Heart left ventricle (tissue), 13 donors: Measurements from ENCODE around the gene KRT7.

ENCODE experiments used
- POLR2A ChIP-seq, 2 donors: fragments of 450-650 bp; IDR thresholded peaks; one replicate each; pipeline ENCODE4 v1.6.1; 2017; ENCODE audit warnings: antibody characterized with exemption in 2 of 2, mild to moderate bottlenecking in 2 of 2, moderate library complexity in 2 of 2
- TF ChIP-seq, protein P1 (sequence below), 12 donors: fragments of 200-600 bp; sonication (generic) in 4 of 12; IDR thresholded peaks; one replicate each; pipeline versions ENCODE4 v1.5.0 to v1.8.0; 2018 to 2022; ENCODE audit warnings: antibody characterized with exemption in 12 of 12, mild to moderate bottlenecking in 5 of 12
- donor health status: ischemic (EF 13 %, LVEDD 7.1; RV severe dilation, severe dysfunction).
- donor health status: DM: no; HTN: yes; CAD: no.
- donor health status: DM: no; HTN: no; CAD: no.
- donor health status: ischemic (EF 25% LVEDD 6.9; RV normal size, moderate dysfunction).
- donor health status: ischemic (EF 25% LVEDD 5.7; RV mildly dilated, moderate dysfunction).
- donor health status: ischemic (EF 35%, LVEDD 5.7; RV mildly dilated, moderate dysfunction).
- donor health status: nonischemic (EF 11% LVEDD 7.7; RV severe dilation, severe dysfunction).
- donor health status: DM: yes; HTN: yes; CAD: no.
- donor health status: PGD.
- donor health status: ischemic (EF 29% LVEDD 5.4; RV normal size, mild dysfunction).
- donor health status: nonischemic (EF 23%, LVEDD 6.1; RV moderate dilation, normal function).

- TF ChIP-seq, protein P1, sequence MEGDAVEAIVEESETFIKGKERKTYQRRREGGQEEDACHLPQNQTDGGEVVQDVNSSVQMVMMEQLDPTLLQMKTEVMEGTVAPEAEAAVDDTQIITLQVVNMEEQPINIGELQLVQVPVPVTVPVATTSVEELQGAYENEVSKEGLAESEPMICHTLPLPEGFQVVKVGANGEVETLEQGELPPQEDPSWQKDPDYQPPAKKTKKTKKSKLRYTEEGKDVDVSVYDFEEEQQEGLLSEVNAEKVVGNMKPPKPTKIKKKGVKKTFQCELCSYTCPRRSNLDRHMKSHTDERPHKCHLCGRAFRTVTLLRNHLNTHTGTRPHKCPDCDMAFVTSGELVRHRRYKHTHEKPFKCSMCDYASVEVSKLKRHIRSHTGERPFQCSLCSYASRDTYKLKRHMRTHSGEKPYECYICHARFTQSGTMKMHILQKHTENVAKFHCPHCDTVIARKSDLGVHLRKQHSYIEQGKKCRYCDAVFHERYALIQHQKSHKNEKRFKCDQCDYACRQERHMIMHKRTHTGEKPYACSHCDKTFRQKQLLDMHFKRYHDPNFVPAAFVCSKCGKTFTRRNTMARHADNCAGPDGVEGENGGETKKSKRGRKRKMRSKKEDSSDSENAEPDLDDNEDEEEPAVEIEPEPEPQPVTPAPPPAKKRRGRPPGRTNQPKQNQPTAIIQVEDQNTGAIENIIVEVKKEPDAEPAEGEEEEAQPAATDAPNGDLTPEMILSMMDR (IDR thresholded peaks at IDR 0.05), result no peak
- TF ChIP-seq POLR2A (IDR thresholded peaks at IDR 0.05), result no peak
Measured at GRCh38 chr12:52253391-52254179, 20.5 kb downstream of the KRT7 start.
